Gastrocnemius medialis (tissue), 4 donors: ENCODE data around the gene CDSN. TPM values are rescaled to one million over a fixed set of nuclear protein-coding genes. Genes with fewer than 3 reads are reported as not detected.

ENCODE experiments used
- ATAC-seq, 2 donors: fragments of 150-250 bp; one replicate each; pipeline ENCODE4 v1.9.1; 2016
- DNase-seq, 2 donors: peaks; one replicate each; pipeline ENCODE4 v3.0.0-alpha.2; 2019
- H3K27ac ChIP-seq, 4 donors: fragments of 200-600 bp; sonication (generic); 1 replicate in 1 of 4; 2 replicates in 3 of 4; pipeline ENCODE4 v1.5.1; 2016 to 2018; ENCODE audit warnings: mild to moderate bottlenecking in 2 of 4, moderate library complexity in 1 of 4
- H3K27me3 ChIP-seq, 3 donors: fragments of 200-600 bp; sonication (generic) in 2 of 3; 1 replicate in 1 of 3; 2 replicates in 2 of 3; pipeline versions ENCODE4 v1.5.1 to v1.6.0; 2016 to 2019; ENCODE audit warnings: mild to moderate bottlenecking in 1 of 3, moderate library complexity in 1 of 3
- H3K36me3 ChIP-seq, 2 donors: fragments of 200-600 bp; sonication (generic) in 1 of 2; one replicate each; pipeline ENCODE4 v1.5.1; 2017 to 2018
- H3K4me1 ChIP-seq, 2 donors: fragments of 200-600 bp; sonication (generic) in 1 of 2; one replicate each; pipeline ENCODE4 v1.5.1; 2016 to 2017; ENCODE audit warnings: mild to moderate bottlenecking in 2 of 2
- H3K4me3 ChIP-seq, 4 donors: fragments of 200-600 bp; sonication (generic) in 3 of 4; 1 replicate in 1 of 4; 2 replicates in 3 of 4; pipeline ENCODE4 v1.5.1; 2016 to 2019; ENCODE audit warnings: mild to moderate bottlenecking in 2 of 4
- H3K9me3 ChIP-seq, 3 donors: fragments of 200-600 bp; sonication (generic) in 2 of 3; 1 replicate in 1 of 3; 2 replicates in 2 of 3; pipeline ENCODE4 v1.5.1; 2016 to 2019
- CTCF ChIP-seq, 5 experiments: fragments of 450-650 bp in 3 of 5; fragments of 200-600 bp in 2 of 5; sonication (generic) in 2 of 5; IDR thresholded peaks in 4 of 5; conservative IDR thresholded peaks in 1 of 5; 1 replicate in 4 of 5; 2 replicates in 1 of 5; pipeline ENCODE4 v1.5.1; 2016 to 2019; ENCODE audit warnings: antibody characterized with exemption in 5 of 5, mild to moderate bottlenecking in 3 of 5, moderate library complexity in 3 of 5
- POLR2A ChIP-seq, 2 donors: fragments of 450-650 bp; IDR thresholded peaks; one replicate each; pipeline ENCODE4 v1.6.1; 2017; ENCODE audit warnings: antibody characterized with exemption in 2 of 2, mild to moderate bottlenecking in 2 of 2, moderate library complexity in 2 of 2
- in situ Hi-C, 4 donors: fragments of 200-750 bp; cut with MboI; loops; one replicate each; pipeline versions ENCODE4 v1.15.0 to v1.8.0; 2017; ENCODE audit warnings: low sequenced_read_pairs in 4 of 4
- intact Hi-C: fragments of 100-400 bp; cut with DNase I; formaldehyde crosslinking; loops from one replicate; pipeline ENCODE4 v1.15.1; 2023; ENCODE audit warnings: low total_unique reads
- total RNA-seq, 4 donors: library from RNA; depleted of rRNA; stranded (reverse); fragments of >200 nt; gene quantifications; one replicate each; pipeline versions ENCODE4 v1.1.0 to v1.2.3, GENCODE V29; 2016

CDSN gene
- total RNA-seq, 4 donors from 2014 or later, result not detected

GRCh38 chr6:31130751-31131150 is 10.5 kb upstream of the CDSN start:
- Histone ChIP-seq H3K27ac (no peak overlapping the region), H3K27me3 (no peaks in the 10 kb centered on the region), H3K9me3 (no peaks in the 10 kb centered on the region), H3K36me3 (no peaks in the 10 kb centered on the region), H3K4me3 (no peak overlapping the region), H3K4me1 (no peaks in the 10 kb centered on the region)
- no peak for ATAC-seq
- in situ Hi-C loops, result loop anchor here in 2 of 4 donors (10.0 kb wide), 2 partner anchors 64 to 314 kb away; no protein-coding TSS in a partner anchor
- no peak for DNase-seq
- intact Hi-C loops, result no loop called here
- TF ChIP-seq POLR2A (IDR thresholded peaks at IDR 0.05) (no peak), CTCF (IDR thresholded peaks at IDR 0.05 in 4 of 5, conservative IDR thresholded peaks at IDR 0.05 in 1 of 5) (no peak)

- no peak overlapping the region for H3K4me3 ChIP-seq
- in situ Hi-C loops (no loop called here), intact Hi-C loops (no loop called here)
- no peaks in the 10 kb centered on the region for H3K36me3 ChIP-seq
- H3K27ac ChIP-seq, result no peak overlapping the region
- TF ChIP-seq POLR2A (IDR thresholded peaks at IDR 0.05) (no peak), CTCF (IDR thresholded peaks at IDR 0.05 in 4 of 5, conservative IDR thresholded peaks at IDR 0.05 in 1 of 5) (no peak)
- H3K4me1 ChIP-seq, result no peaks in the 10 kb centered on the region
- ATAC-seq, result no peak
- no peaks in the 10 kb centered on the region for H3K27me3 ChIP-seq
- no peaks in the 10 kb centered on the region for H3K9me3 ChIP-seq
- DNase-seq, result no peak
Observed at GRCh38 chr6:31129130-31129529, 8.9 kb upstream of the CDSN start.

GRCh38 chr6:31128093-31128676 is 7.9 kb upstream of the CDSN start:
- peak; percentile 72 to 76 for ATAC-seq
- Histone ChIP-seq H3K4me3 (no peak overlapping the region), H3K36me3 (no peaks in the 10 kb centered on the region), H3K27me3 (no peaks in the 10 kb centered on the region), H3K9me3 (no peaks in the 10 kb centered on the region), H3K27ac (no peak overlapping the region), H3K4me1 (peaks cover 0 to 2% of the 10 kb centered on the region in 2 donors)
- peak in 1 of 2 donors; percentile 47 for DNase-seq
- in situ Hi-C loops, result no loop called here
- TF ChIP-seq POLR2A (IDR thresholded peaks at IDR 0.05), result no peak
- peak; percentile 36 to 92 (median 69) for TF ChIP-seq CTCF (IDR thresholded peaks at IDR 0.05 in 4 of 5, conservative IDR thresholded peaks at IDR 0.05 in 1 of 5)
- intact Hi-C loops, result no loop called here

- no peak for TF ChIP-seq CTCF (IDR thresholded peaks at IDR 0.05 in 4 of 5, conservative IDR thresholded peaks at IDR 0.05 in 1 of 5)
- no peak for TF ChIP-seq POLR2A (IDR thresholded peaks at IDR 0.05)
- H3K4me1 ChIP-seq, result peaks cover 0 to 4% of the 10 kb centered on the region in 2 donors
- ATAC-seq (no peak), DNase-seq (no peak)
- no peak overlapping the region for H3K27ac ChIP-seq
- in situ Hi-C loops, result no loop called here
- H3K9me3 ChIP-seq, result no peaks in the 10 kb centered on the region
- intact Hi-C loops, result no loop called here
- H3K4me3 ChIP-seq, result no peak overlapping the region
- H3K36me3 ChIP-seq, result no peaks in the 10 kb centered on the region
- no peaks in the 10 kb centered on the region for H3K27me3 ChIP-seq
Observed at GRCh38 chr6:31126396-31127175, 6.3 kb upstream of the CDSN start.
